Embryonic facial prominence (tissue), 1 donor: ENCODE data around the gene TECTB.

Experiments
- DNase-seq: peaks from one replicate; pipeline ENCODE4 v3.0.0-alpha.2; 2016; ENCODE audit errors: extremely low spot score

Gene TECTB

GRCh38 chr10:112345743-112346142 is 62.5 kb downstream of the TECTB start:
- no peak for DNase-seq

GRCh38 chr10:112346774-112347173 is 63.6 kb downstream of the TECTB start:
- no peak for DNase-seq

GRCh38 chr10:112347709-112348671 is 64.8 kb downstream of the TECTB start:
- no peak for DNase-seq

- no peak for DNase-seq
These were observed 65.6 kb downstream of the TECTB start for GRCh38 chr10:112348759-112349158.

GRCh38 chr10:112349521-112350085 is 66.4 kb downstream of the TECTB start:
- no peak for DNase-seq

- no peak for DNase-seq
These were observed 67.9 kb downstream of the TECTB start for GRCh38 chr10:112351146-112351545.

- no peak for DNase-seq
These were observed 68.8 kb downstream of the TECTB start for GRCh38 chr10:112352044-112352443.

GRCh38 chr10:112353046-112353445 is 69.8 kb downstream of the TECTB start:
- DNase-seq = no peak
